Globus pallidus (tissue), 1 donor: ENCODE results near the gene GSTO1.

Source experiments
- DNase-seq: peaks from one replicate; pipeline ENCODE4 v3.0.0-alpha.2; 2015; ENCODE audit warnings: low spot score

Gene GSTO1

GRCh38 chr10:104276192-104276591 is 21.5 kb downstream of the GSTO1 start:
- no peak for DNase-seq

GRCh38 chr10:104277785-104278184 is 23.1 kb downstream of the GSTO1 start:
- DNase-seq: no peak

- DNase-seq: no peak
These were observed 25.0 kb downstream of the GSTO1 start for GRCh38 chr10:104279550-104280259.

GRCh38 chr10:104281694-104282093 is 27.0 kb downstream of the GSTO1 start:
- DNase-seq: no peak

GRCh38 chr10:104284846-104285245 is 30.2 kb downstream of the GSTO1 start:
- no peak for DNase-seq

- no peak for DNase-seq
These were observed 32.2 kb downstream of the GSTO1 start for GRCh38 chr10:104286939-104287338.

- no peak for DNase-seq
These were observed 33.7 kb downstream of the GSTO1 start for GRCh38 chr10:104288355-104288754.

- DNase-seq: peak; percentile 86
These were observed 36.8 kb downstream of the GSTO1 start for GRCh38 chr10:104291439-104291951.

GRCh38 chr10:104293011-104293410 is 38.3 kb downstream of the GSTO1 start:
- no peak for DNase-seq

GRCh38 chr10:104293781-104294321 is 39.2 kb downstream of the GSTO1 start:
- no peak for DNase-seq

- no peak for DNase-seq
These were observed 42.2 kb downstream of the GSTO1 start for GRCh38 chr10:104296687-104297436.

GRCh38 chr10:104297697-104298660 is 43.3 kb downstream of the GSTO1 start:
- no peak for DNase-seq

- no peak for DNase-seq
These were observed 44.6 kb downstream of the GSTO1 start for GRCh38 chr10:104299031-104299904.

GRCh38 chr10:104300002-104300735 is 45.5 kb downstream of the GSTO1 start:
- DNase-seq: no peak

GRCh38 chr10:104300736-104301292 is 46.1 kb downstream of the GSTO1 start:
- DNase-seq: no peak

- DNase-seq: no peak
These were observed 47.4 kb downstream of the GSTO1 start for GRCh38 chr10:104301907-104302690.

GRCh38 chr10:104303594-104304355 is 49.1 kb downstream of the GSTO1 start:
- DNase-seq: no peak

- no peak for DNase-seq
These were observed 49.7 kb downstream of the GSTO1 start for GRCh38 chr10:104304356-104304745.
